Measurements from ENCODE around the gene LRRC32. TPM values are rescaled to one million over a fixed set of nuclear protein-coding genes. Genes with fewer than 3 reads are reported as not detected.
"Not testable (repeated sequence)": the region's sequence is repeated elsewhere in the genome, so short reads cannot be mapped to it uniquely, and the experiment has no call there.

LRRC32 gene
- total RNA-seq, 1 donor from 2014 or later = 5.5 TPM

DNA sequence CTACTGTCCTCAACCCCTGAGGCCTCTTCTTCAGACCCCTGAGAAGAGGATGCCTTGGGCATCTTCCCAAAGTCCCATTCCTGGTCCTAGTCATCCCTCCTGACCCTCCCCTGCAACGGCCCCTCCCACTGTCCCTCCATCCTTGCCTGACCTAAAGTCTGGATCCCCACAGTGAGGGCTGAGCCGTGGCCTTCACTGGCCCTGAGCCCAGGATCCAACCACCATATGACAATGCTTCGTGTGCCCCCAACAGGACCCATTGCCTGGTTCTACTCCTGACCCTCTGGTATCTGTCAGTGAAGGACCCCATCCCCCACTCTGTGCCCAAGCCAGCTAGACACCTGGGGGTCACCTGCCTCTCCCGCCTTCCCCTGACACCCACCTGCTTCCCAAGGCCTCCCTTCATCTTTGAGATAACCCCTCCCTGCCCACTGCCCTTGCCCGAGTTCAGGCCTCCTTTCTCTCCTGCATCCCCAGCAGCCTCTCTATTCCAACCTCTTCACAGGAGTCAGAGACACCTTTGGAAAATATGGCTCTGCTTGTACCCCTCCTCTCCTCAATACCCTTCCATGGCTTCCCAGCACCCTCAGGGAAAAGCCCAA is 48.0 kb downstream of the LRRC32 start:
- Mint-ChIP-seq H3K4me1 (ENCODE audit: low read depth) (peaks cover 10% of the 10 kb centered on the region), H3K9me3 (peaks cover 17% of the 10 kb centered on the region), H3K27me3 (ENCODE audit: insufficient read depth) (peaks cover 18% of the 10 kb centered on the region), H3K36me3 (ENCODE audit: low read depth) (peaks cover 5% of the 10 kb centered on the region), H3K27ac (no peak overlapping the region), H3K4me3 (no peak overlapping the region)
- intact Hi-C loops (cut with micrococcal nuclease) = loop anchor here (10.0 kb wide), 1 partner anchor 182 kb away; no protein-coding TSS in a partner anchor
- DNase-seq (ENCODE audit: low spot score) = no peak

DNA sequence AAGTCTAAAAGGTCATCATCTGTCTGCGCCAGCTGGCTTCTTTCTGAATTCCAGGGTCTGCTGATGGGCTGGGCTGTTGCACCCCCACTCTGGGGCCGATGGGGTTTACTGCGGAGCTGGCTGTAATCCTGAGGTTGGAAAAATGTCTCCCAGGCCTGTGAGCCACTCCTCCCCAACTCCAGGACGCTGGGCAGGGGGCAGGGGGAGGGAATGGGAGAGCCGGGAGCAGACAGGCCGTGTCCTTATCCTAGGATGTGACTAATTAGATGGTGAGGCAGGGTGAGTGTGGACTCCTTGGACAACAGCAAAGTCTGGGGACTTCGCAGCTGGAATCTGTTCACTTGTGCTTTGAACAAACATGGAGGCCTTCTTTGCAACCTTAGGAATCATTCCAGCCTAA is 48.7 kb downstream of the LRRC32 start:
- Mint-ChIP-seq H3K36me3 (ENCODE audit: low read depth) (peaks cover 5% of the 10 kb centered on the region), H3K27ac (no peak overlapping the region), H3K27me3 (ENCODE audit: insufficient read depth) (peaks cover 21% of the 10 kb centered on the region), H3K4me1 (ENCODE audit: low read depth) (peaks cover 3% of the 10 kb centered on the region), H3K9me3 (peaks cover 17% of the 10 kb centered on the region), H3K4me3 (no peak overlapping the region)
- intact Hi-C loops (cut with micrococcal nuclease) = loop anchor here (10.0 kb wide), 1 partner anchor 183 kb away; no protein-coding TSS in a partner anchor
- DNase-seq (ENCODE audit: low spot score) = no peak

DNA sequence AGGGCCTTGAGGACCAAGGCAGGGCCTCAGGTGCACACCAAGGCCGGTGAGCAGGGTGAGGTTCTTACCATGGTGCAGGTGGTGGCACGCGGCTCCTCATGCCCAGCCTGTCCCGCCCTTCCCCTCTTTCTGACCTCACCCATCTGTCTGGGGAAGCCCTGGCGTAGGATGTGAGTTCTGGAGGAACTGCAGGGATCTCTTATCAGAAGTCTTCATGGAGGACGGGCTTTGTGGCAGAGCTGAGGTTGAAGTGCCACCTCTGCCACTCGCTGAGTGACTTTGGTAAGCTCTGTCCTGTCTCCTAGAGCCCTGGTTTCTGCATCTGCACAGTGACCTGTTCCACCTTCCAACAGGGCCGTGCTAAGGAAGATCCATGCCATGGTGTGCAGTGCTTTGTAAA is 49.1 kb downstream of the LRRC32 start:
- intact Hi-C loops (cut with micrococcal nuclease) = loop anchor here (10.0 kb wide), 1 partner anchor 183 kb away; no protein-coding TSS in a partner anchor
- peaks cover 17% of the 10 kb centered on the region for H3K9me3 Mint-ChIP-seq
- no peaks in the 10 kb centered on the region for H3K4me1 Mint-ChIP-seq (ENCODE audit: low read depth)
- H3K4me3 Mint-ChIP-seq = no peak overlapping the region
- no peak for DNase-seq (ENCODE audit: low spot score)
- no peak overlapping the region for H3K27ac Mint-ChIP-seq
- H3K27me3 Mint-ChIP-seq (ENCODE audit: insufficient read depth) = peaks cover 21% of the 10 kb centered on the region
- peaks cover 5% of the 10 kb centered on the region for H3K36me3 Mint-ChIP-seq (ENCODE audit: low read depth)

DNA sequence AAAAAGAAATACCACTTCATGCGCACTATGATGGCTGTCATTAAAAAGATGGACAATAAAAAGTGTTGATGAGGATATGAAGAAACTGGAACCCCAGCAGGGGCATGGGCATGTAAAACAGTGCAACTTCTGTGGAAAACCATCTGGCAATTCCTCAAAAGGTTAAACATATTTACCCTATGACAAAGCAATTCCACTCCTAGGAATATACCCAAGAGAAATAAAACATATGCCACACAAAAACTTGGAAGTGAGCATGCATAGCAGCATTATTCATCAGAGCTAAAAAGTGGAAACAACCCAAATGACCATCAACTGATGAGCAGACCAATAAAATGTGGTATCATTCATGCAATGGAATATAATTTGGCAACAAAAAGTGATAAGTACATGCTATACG is 50.1 kb downstream of the LRRC32 start:
- Mint-ChIP-seq H3K4me1 (ENCODE audit: low read depth) (no peaks in the 10 kb centered on the region), H3K27me3 (ENCODE audit: insufficient read depth) (peaks cover 21% of the 10 kb centered on the region), H3K9me3 (peaks cover 10% of the 10 kb centered on the region), H3K27ac (no peak overlapping the region), H3K4me3 (no peak overlapping the region), H3K36me3 (ENCODE audit: low read depth) (peaks cover 5% of the 10 kb centered on the region)
- intact Hi-C loops (cut with micrococcal nuclease) = loop anchor here (10.0 kb wide), 1 partner anchor 184 kb away; no protein-coding TSS in a partner anchor
- DNase-seq (ENCODE audit: low spot score) = no peak

DNA sequence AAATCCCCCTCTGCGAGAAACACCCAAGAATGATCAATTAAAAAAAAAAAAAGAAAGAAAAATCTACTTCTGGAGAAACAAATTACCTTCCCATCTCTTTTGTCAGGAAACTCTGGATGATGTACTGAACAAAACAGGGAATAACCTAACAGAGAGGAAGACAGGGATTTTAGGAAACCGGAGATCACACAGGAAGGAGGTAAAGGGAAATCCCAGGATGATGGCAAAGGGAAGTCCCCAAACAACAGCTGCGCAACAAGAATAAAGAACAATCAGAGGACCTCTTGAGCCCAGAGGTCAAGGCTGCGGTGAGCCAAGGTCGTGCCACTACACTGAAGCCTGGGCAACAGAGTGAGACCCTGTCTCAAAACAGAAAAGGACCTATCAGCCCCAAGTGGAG is 50.7 kb downstream of the LRRC32 start:
- not testable (repeated sequence) for H3K4me3 Mint-ChIP-seq; H3K27ac Mint-ChIP-seq; H3K9me3 Mint-ChIP-seq; H3K36me3 Mint-ChIP-seq (ENCODE audit: low read depth); DNase-seq (ENCODE audit: low spot score); H3K4me1 Mint-ChIP-seq (ENCODE audit: low read depth)
- intact Hi-C loops (cut with micrococcal nuclease) = loop anchor here (10.0 kb wide), 1 partner anchor 185 kb away; no protein-coding TSS in a partner anchor
- H3K27me3 Mint-ChIP-seq (ENCODE audit: insufficient read depth) = peaks cover 17% of the 10 kb centered on the region

DNA sequence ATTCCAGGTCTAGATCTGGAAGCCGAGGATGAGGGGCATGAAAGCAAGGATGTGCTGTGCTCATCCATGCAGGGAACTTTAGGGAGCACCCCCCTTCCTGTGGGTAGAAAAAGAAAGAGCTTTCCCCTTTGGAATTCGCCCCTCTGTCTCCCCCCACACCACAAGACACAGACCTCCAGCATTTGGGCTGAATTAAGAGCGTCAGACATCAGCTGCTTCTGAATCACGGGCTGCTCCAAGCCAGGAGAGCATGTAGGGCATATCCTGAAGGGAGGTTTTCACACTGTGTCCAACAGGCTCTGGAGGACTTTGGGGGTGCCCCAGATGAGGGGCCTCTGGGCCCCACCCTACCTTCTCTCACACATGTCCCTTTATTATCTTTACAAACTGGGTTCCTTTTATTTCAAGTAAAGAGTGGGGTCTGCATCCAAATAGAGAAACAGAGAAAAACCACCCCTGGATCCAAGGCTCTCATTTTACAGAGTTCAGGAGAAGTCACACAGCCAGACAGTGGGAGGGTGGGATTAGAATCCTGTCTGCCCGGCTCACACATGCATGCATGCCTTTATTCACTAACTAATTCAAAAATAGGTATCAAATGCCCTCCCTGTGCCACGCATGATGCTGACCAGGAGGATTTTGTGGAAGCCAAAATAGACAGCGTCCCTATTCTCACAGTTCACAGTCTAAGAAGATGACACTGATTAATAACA is 52.8 kb downstream of the LRRC32 start:
- Mint-ChIP-seq H3K9me3 (peaks cover 5% of the 10 kb centered on the region), H3K27ac (no peak overlapping the region), H3K36me3 (ENCODE audit: low read depth) (peaks cover 2% of the 10 kb centered on the region), H3K4me3 (no peak overlapping the region), H3K4me1 (ENCODE audit: low read depth) (no peaks in the 10 kb centered on the region), H3K27me3 (ENCODE audit: insufficient read depth) (peaks cover 22% of the 10 kb centered on the region)
- no peak for DNase-seq (ENCODE audit: low spot score)
- intact Hi-C loops (cut with micrococcal nuclease) = no loop called here

DNA sequence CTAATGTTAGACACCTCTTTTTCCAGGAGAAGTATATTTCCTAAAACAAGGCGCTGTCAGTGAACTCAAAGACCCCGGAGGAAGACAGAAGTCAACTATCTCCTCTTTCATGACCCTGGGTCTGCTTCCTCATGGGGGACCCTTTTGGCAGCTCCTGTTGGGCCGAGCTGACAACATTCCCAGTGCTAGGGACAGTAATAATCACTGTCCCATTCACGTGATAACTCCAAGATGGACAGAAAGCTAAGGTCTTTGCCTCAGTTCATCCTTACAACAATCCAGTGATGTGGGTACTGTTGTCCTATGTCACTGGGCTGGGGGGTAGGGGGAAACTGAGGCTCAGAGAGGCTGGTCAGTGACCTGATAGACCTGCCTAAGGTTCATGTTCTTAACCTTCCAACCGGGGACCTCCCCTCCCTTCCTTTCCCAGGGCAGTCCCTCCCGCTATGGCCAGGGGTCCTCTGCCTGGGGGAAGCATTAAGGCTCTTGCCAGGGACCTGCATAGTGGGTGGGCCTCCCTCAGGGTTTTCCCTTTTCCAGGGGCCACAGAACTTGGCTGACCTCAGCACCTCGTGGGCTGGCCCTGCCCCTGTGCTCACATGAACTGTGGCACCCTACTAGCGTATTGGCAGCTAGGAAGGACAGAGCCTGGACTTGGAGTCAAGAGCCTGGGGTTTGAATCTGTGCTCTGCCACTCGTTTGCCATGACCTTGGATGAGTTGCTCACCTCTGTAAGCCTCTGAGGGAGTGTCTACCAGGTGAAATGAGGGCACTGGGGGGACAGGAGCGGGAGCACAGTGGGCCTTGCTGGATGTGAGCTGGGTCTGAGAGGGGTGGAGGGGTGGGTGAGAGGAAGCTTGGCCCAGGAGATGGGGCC is 53.6 kb downstream of the LRRC32 start:
- Mint-ChIP-seq H3K27ac (no peak overlapping the region), H3K27me3 (ENCODE audit: insufficient read depth) (peaks cover 21% of the 10 kb centered on the region), H3K36me3 (ENCODE audit: low read depth) (peaks cover 2% of the 10 kb centered on the region), H3K4me1 (ENCODE audit: low read depth) (no peaks in the 10 kb centered on the region), H3K9me3 (peaks cover 5% of the 10 kb centered on the region), H3K4me3 (no peak overlapping the region)
- intact Hi-C loops (cut with micrococcal nuclease) = no loop called here
- DNase-seq (ENCODE audit: low spot score) = no peak

DNA sequence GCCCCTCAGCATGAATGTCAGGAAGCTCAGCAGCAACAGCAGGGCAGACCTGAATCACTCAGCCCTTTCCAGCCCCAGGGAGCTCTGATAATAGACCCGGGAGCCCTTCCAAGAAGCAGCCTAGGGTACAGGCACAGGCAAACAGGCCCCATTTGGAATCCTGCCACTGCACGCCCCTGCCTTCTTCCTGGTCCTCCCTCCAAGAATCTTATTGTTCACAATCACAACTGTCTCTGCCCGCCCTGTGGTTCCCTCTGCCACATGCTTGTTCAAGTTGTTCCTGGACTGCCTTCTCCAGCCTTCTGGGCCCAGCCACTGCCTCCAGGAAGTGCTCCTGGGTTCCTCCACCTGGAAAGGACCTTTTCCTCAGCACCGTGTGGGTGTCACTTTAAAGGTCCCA is 54.6 kb downstream of the LRRC32 start:
- no peaks in the 10 kb centered on the region for H3K4me1 Mint-ChIP-seq (ENCODE audit: low read depth)
- peaks cover 19% of the 10 kb centered on the region for H3K27me3 Mint-ChIP-seq (ENCODE audit: insufficient read depth)
- no peak for DNase-seq (ENCODE audit: low spot score)
- H3K36me3 Mint-ChIP-seq (ENCODE audit: low read depth) = peaks cover 2% of the 10 kb centered on the region
- peaks cover 5% of the 10 kb centered on the region for H3K9me3 Mint-ChIP-seq
- no peak overlapping the region for H3K4me3 Mint-ChIP-seq
- H3K27ac Mint-ChIP-seq = no peak overlapping the region
- intact Hi-C loops (cut with micrococcal nuclease) = no loop called here

DNA sequence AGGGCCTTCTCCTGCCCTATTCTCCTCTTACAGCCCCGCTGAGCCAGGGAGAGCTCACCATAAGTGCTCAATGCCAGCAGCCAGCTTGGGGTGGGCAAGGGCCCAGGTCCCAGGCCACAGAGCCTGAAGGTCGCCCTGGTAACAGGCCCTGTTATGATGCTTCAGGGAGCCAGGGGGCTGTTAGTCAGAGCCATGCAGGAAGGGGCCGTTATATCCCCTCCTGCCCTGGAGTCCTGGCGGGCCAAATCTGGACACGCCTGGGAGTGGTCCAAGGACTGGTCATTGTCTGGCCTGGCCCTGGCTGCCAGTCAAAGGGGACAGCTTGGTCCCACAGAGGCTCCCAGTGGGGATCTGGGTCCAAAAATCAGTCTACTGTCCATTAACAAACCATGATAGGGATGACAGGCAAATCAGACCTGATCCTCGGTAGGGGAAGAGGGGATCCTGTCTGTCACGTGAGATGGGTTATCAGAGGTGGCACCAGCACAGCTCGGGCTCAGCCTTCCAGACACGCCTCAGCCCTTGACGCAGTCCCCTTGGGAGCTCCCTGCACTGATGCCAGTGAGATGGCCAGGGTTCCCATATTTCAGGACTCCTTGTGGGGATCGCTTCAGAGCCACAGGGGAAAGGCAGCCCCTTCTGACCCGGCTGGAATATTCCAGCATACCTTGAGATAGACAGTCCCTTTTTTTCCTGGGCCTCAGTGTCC is 55.9 kb downstream of the LRRC32 start:
- peaks cover 2% of the 10 kb centered on the region for H3K36me3 Mint-ChIP-seq (ENCODE audit: low read depth)
- peaks cover 5% of the 10 kb centered on the region for H3K9me3 Mint-ChIP-seq
- no peak overlapping the region for H3K4me3 Mint-ChIP-seq
- no peak for DNase-seq (ENCODE audit: low spot score)
- intact Hi-C loops (cut with micrococcal nuclease) = no loop called here
- H3K27me3 Mint-ChIP-seq (ENCODE audit: insufficient read depth) = peaks cover 19% of the 10 kb centered on the region
- H3K27ac Mint-ChIP-seq = no peak overlapping the region
- no peaks in the 10 kb centered on the region for H3K4me1 Mint-ChIP-seq (ENCODE audit: low read depth)

DNA sequence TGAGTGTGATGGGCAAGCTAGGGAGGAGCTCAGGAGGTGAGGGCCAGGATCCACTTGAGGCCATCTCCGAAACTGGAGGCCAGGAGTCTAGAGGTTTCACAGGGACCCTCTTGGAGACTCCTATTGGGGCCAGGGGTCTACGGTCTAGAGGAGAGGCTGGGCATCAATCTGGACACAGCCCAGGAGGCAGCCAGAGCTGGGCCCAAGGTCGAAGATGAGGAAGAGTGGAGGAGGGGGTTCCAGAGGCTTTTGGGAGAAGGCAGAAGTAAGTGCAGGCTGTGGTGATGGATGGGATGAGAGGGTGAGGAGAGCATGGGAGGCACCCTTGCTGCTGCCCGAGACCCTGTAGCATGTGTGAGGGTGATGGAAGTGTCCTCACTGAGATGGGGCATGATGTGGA is 56.6 kb downstream of the LRRC32 start:
- Mint-ChIP-seq H3K36me3 (ENCODE audit: low read depth) (peaks cover 2% of the 10 kb centered on the region), H3K4me3 (no peak overlapping the region), H3K27me3 (ENCODE audit: insufficient read depth) (peaks cover 18% of the 10 kb centered on the region), H3K9me3 (peaks cover 5% of the 10 kb centered on the region), H3K27ac (no peak overlapping the region), H3K4me1 (ENCODE audit: low read depth) (no peaks in the 10 kb centered on the region)
- intact Hi-C loops (cut with micrococcal nuclease) = no loop called here
- no peak for DNase-seq (ENCODE audit: low spot score)

DNA sequence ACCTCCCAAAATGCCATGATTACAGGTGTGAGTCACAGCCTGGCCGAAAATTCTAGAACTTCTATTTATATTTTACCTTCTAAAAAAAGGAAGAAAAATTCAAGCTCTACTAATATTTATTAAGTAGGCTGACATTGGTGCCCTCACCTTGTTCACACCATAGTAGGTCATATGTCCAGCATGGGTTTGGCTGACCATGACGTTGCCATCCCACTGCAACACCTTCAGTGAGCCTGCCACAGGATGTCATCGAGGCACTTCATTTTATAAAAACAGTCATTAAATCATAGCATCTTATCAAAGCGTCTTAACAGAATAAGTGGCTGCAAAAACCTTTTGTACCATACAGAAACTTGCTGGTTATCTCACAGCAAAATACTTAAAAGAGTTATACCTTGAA is 58.3 kb downstream of the LRRC32 start:
- intact Hi-C loops (cut with micrococcal nuclease) = no loop called here
- Mint-ChIP-seq H3K4me3 (no peak overlapping the region), H3K27ac (no peak overlapping the region), H3K36me3 (ENCODE audit: low read depth) (no peaks in the 10 kb centered on the region), H3K9me3 (no peaks in the 10 kb centered on the region), H3K27me3 (ENCODE audit: insufficient read depth) (peaks cover 12% of the 10 kb centered on the region), H3K4me1 (ENCODE audit: low read depth) (no peaks in the 10 kb centered on the region)
- DNase-seq (ENCODE audit: low spot score) = no peak

DNA sequence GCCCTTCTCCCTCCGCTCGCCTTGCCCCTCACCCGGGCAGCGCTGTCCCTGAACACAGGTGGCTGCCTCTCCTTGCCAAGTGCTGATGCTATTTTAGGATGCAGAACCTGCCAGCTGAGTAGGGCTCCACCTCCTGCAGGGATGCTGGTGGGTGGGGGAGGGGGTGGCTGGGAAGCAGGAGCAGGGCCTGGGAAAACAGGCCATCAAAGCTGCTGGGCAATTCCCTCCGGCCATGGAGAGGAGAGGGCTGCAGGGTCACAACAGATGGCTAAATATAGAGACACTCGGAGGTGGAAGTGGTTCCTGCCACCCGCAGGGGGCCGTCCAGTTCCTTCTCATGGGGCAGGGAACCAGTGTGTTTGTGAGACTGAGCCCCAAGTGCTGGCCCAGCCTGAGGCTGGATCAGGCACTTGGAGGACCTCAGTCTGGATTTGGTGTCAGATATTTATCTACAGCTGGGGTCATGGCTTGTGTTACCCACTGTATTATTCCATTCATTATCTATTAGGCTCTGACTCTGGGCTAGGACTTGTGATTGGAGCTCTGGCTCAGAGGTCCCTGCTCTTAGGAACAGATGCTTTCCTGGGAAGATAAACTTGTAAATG is 59.6 kb downstream of the LRRC32 start:
- no peak overlapping the region for H3K4me3 Mint-ChIP-seq
- no peaks in the 10 kb centered on the region for H3K36me3 Mint-ChIP-seq (ENCODE audit: low read depth)
- no peak for DNase-seq (ENCODE audit: low spot score)
- no peaks in the 10 kb centered on the region for H3K4me1 Mint-ChIP-seq (ENCODE audit: low read depth)
- no peaks in the 10 kb centered on the region for H3K9me3 Mint-ChIP-seq
- H3K27me3 Mint-ChIP-seq (ENCODE audit: insufficient read depth) = peaks cover 12% of the 10 kb centered on the region
- H3K27ac Mint-ChIP-seq = no peak overlapping the region
- intact Hi-C loops (cut with micrococcal nuclease) = no loop called here

All from activated T-helper 1 cell treated with anti-CD3 and anti-CD28 coated beads, Interleukin-12 subunit alpha, Interleukin-12 subunit beta, Interleukin-2, Interleukin-4 antibody, amounts not matched to agents 30 ng/mL and 10 ng/mL and 1 ng/mL, durations not matched to agents 14 hours and 24 hours and 36 hours (primary cell).